ENCODE measurements around the gene FSD2. TPM values are rescaled to one million over a fixed set of nuclear protein-coding genes. Genes with fewer than 3 reads are reported as not detected.
"Not testable (repeated sequence)": the region's sequence is repeated elsewhere in the genome, so short reads cannot be mapped to it uniquely, and the experiment has no call there.

The FSD2 gene
- total RNA-seq, 1 donor from 2014 or later: not detected

DNA sequence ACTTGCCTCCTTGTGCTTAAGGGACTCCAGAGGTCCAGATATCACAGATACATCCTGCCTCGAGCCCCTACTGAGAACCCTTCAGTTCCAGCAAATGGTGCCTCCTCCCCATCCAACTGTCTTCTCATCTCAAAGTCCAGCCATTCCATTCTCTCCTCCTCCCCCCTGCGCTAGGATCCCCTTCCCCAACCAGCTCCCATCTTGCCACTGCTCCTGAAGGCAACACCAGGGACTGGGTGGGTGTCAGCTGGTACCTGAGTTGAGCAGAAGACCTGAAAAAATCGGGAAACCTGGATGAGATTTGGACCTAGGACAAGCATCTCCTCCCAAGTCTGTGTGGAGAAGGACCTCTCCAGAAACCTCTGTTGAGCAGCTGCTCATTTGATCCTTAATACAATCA, 93.8 kb downstream of the FSD2 start:
- Histone ChIP-seq H3K27me3 (ENCODE audit: control insufficient read depth, insufficient read depth, low read length) (peaks cover 3% of the 10 kb centered on the region), H3K36me3 (ENCODE audit: control insufficient read depth, insufficient read depth, low read length) (no peaks in the 10 kb centered on the region), H3K4me3 (ENCODE audit: low read depth, low read length) (no peak overlapping the region)
- TF ChIP-seq, protein P1, sequence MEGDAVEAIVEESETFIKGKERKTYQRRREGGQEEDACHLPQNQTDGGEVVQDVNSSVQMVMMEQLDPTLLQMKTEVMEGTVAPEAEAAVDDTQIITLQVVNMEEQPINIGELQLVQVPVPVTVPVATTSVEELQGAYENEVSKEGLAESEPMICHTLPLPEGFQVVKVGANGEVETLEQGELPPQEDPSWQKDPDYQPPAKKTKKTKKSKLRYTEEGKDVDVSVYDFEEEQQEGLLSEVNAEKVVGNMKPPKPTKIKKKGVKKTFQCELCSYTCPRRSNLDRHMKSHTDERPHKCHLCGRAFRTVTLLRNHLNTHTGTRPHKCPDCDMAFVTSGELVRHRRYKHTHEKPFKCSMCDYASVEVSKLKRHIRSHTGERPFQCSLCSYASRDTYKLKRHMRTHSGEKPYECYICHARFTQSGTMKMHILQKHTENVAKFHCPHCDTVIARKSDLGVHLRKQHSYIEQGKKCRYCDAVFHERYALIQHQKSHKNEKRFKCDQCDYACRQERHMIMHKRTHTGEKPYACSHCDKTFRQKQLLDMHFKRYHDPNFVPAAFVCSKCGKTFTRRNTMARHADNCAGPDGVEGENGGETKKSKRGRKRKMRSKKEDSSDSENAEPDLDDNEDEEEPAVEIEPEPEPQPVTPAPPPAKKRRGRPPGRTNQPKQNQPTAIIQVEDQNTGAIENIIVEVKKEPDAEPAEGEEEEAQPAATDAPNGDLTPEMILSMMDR (IDR thresholded peaks at IDR 0.05; ENCODE audit: insufficient read depth, low read length, severe bottlenecking): no peak
- FAIRE-seq (no peak), DNase-seq (ENCODE audit: low read depth) (no peak)

DNA sequence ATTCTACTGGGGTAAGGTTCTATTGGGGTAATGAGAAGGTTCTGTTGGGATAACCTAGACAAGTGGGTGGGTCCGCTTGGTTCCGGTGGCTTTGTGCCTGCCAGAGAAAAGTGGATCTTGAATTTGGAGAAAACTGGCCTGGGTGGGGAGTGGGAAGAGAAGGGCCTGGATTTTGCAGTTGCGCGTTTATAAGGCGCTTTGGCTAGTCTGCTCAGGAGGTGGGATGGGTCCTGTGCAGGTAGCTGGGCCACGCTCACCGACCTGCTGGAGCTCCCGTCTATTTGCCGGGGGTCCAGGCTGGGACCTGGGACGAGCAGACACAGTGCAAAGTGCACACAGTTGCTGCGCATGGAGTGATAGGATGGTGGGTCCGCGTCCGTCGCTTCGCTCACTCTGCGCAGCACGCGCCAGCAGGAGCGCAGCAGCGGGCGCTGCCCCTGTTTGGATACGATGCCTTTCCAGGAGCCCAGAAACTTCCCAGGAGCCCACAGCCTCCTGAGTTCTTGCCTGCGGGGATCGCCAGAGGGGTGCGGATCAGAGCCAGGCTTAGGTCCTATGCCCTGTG, 94.9 kb downstream of the FSD2 start:
- no peak for DNase-seq (ENCODE audit: low read depth)
- TF ChIP-seq, protein P1 (IDR thresholded peaks at IDR 0.05; ENCODE audit: insufficient read depth, low read length, severe bottlenecking): no peak
- FAIRE-seq: no peak

DNA sequence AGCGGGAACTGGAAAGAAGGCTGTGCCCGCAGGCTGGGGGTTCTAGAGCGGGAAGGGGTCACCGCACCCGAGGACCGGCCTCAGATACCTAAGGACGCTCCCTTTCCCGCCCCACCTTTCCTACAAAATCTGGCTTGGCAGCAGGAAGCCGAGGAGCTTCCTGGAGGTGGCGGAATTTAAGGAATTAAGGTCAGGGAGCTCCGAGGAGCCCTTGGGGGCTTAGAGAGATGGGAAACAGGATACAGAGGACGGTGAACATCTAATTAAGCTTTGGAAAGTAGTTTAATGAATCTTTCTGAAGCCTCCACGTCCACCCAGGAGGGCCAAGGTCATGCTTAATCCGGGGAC, 95.7 kb downstream of the FSD2 start:
- Histone ChIP-seq H3K36me3 (ENCODE audit: control insufficient read depth, insufficient read depth, low read length) (no peaks in the 10 kb centered on the region), H3K27me3 (ENCODE audit: control insufficient read depth, insufficient read depth, low read length) (peaks cover 1% of the 10 kb centered on the region), H3K4me3 (ENCODE audit: low read depth, low read length) (peak overlapping the region; percentile 68)
- DNase-seq (ENCODE audit: low read depth) (peak; percentile 3), FAIRE-seq (no peak)
- TF ChIP-seq, protein P1 (IDR thresholded peaks at IDR 0.05; ENCODE audit: insufficient read depth, low read length, severe bottlenecking): no peak

More for the DNA sequence above, 94.9 kb downstream of the FSD2 start:
- Histone ChIP-seq H3K27me3 (ENCODE audit: control insufficient read depth, insufficient read depth, low read length) (peaks cover 3% of the 10 kb centered on the region), H3K36me3 (ENCODE audit: control insufficient read depth, insufficient read depth, low read length) (no peaks in the 10 kb centered on the region), H3K4me3 (ENCODE audit: low read depth, low read length) (no peak overlapping the region)

DNA sequence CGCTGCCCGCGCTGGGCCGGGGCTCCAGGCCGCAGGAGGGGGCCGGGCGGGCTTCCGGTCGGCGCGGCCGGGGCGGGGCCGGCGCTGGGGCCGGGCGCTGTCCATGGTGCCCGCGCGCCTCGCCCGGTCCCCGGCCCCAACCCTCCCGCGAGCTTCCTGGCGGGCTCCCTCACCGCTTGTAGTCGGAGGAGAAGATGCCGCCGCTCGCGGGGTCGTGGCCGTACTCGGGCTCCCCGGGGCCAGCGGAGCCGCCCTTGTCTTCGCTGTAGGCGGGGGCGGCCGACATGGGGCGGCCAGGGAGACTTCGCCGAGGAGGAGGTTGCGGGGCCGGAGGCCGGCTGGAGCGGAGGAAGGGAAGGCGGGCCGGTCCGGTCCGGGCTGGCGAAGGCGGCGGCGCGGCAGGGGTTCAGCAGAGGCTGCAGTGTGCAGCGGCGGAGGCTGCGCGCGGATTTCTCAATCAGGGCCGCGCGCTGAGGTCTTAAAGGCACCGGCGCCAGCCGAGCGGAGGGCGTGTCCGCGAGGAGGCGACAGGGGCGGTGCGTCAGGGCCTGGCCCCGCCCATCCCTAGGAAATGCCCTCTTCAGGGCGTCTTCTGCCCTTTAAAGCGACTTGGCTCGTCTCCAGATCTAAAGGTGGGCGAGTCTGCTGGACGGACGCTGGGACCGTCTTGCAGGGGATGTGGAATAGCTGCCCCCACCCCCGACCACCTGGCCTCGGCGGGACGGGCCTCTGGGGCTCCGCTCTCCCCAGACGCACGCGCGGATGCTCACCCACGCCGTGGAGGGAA, 96.3 kb downstream of the FSD2 start, which contains the start of gene AP3B2:
TSS of gene AP3B2 (minus strand) at position 455 of the 787 bp plus-strand sequence. CDS start at position 286, 169 bp downstream.
- H3K36me3 ChIP-seq (ENCODE audit: control insufficient read depth, insufficient read depth, low read length): no peaks in the 10 kb centered on the region
- FAIRE-seq (no peak), DNase-seq (ENCODE audit: low read depth) (peak; percentile 58)
- TF ChIP-seq, protein P1 (IDR thresholded peaks at IDR 0.05; ENCODE audit: insufficient read depth, low read length, severe bottlenecking): no peak
- no peaks in the 10 kb centered on the region for H3K27me3 ChIP-seq (ENCODE audit: control insufficient read depth, insufficient read depth, low read length)
- peak within 1 kb of the TSS; percentile 68 for H3K4me3 ChIP-seq (ENCODE audit: low read depth, low read length)

DNA sequence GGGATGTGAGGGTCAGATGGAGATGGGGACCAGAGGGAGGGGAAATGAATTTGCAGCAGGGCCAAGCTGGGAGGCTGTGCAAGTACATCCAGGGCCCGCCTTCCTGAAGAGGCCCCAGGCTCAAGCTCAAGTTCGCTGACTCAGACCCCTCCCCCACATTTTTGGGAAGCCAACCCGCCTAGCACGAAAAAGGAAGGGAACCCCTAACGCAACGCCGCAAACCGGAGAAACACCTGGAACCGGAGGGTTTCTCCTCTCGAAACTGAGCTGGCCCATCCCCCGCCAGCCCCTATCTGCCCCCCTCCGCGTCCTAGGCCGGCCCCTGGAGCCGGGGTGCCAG, 96.8 kb downstream of the FSD2 start:
- H3K36me3 ChIP-seq (ENCODE audit: control insufficient read depth, insufficient read depth, low read length): no peaks in the 10 kb centered on the region
- H3K4me3 ChIP-seq (ENCODE audit: low read depth, low read length): peak overlapping the region; percentile 68
- FAIRE-seq: no peak
- no peak for DNase-seq (ENCODE audit: low read depth)
- TF ChIP-seq, protein P1 (IDR thresholded peaks at IDR 0.05; ENCODE audit: insufficient read depth, low read length, severe bottlenecking): no peak
- no peaks in the 10 kb centered on the region for H3K27me3 ChIP-seq (ENCODE audit: control insufficient read depth, insufficient read depth, low read length)

DNA sequence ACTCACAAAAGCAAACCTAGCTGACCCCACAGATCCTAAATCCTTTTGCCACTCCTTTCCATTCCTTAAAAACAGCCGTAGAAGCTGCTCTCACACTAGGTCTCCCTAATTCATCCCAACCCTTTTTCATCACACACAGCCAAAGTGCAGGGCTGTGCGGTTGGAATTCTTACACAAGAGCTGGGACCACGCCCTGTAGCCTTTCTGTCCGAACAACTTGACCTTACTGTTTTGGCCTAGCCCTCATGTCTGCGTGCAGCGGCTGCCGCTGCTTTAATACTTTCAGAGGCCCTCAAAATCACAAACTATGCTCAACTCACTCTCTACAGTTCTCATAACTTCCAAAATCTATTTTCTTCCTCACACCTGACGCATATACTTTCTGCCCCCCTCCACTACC, 100.0 kb downstream of the FSD2 start:
- H3K4me3 ChIP-seq (ENCODE audit: low read depth, low read length); DNase-seq (ENCODE audit: low read depth); H3K27me3 ChIP-seq (ENCODE audit: control insufficient read depth, insufficient read depth, low read length); FAIRE-seq; H3K36me3 ChIP-seq (ENCODE audit: control insufficient read depth, insufficient read depth, low read length): not testable (repeated sequence)

Other genes starting within 250 kb of the FSD2 start
- gene CPEB1, start 158.7 kb downstream of the FSD2 start, total RNA-seq: under 0.01 TPM in 2 replicates
- gene AP3B2, start 96.2 kb downstream of the FSD2 start, total RNA-seq: 0.13 TPM in 1 of 2 replicates, not detected in the other
- 3.2 and 4.0 TPM in 2 replicates for gene WHAMM, start 3.6 kb upstream of the FSD2 start, total RNA-seq
- gene HOMER2, start 146.7 kb upstream of the FSD2 start, total RNA-seq: 75.3 and 108 TPM in 2 replicates
- 83.7 and 100 TPM in 2 replicates for gene RAMAC, start 180.1 kb upstream of the FSD2 start, total RNA-seq
- gene C15orf40, start 205.6 kb upstream of the FSD2 start, total RNA-seq: 5.5 and 12.8 TPM in 2 replicates